Right hindlimb (tissue), 1 donor: ENCODE measurements around the gene GRIK5.
"Not testable (repeated sequence)": the region's sequence is repeated elsewhere in the genome, so short reads cannot be mapped to it uniquely, and the experiment has no call there.

ENCODE experiments used
- DNase-seq: peaks from one replicate; pipeline ENCODE4 v3.0.0-alpha.2; 2018

The GRIK5 gene

GRCh38 chr19:42005504-42005903, 64.5 kb downstream of the GRIK5 start:
- DNase-seq = no peak

DNA sequence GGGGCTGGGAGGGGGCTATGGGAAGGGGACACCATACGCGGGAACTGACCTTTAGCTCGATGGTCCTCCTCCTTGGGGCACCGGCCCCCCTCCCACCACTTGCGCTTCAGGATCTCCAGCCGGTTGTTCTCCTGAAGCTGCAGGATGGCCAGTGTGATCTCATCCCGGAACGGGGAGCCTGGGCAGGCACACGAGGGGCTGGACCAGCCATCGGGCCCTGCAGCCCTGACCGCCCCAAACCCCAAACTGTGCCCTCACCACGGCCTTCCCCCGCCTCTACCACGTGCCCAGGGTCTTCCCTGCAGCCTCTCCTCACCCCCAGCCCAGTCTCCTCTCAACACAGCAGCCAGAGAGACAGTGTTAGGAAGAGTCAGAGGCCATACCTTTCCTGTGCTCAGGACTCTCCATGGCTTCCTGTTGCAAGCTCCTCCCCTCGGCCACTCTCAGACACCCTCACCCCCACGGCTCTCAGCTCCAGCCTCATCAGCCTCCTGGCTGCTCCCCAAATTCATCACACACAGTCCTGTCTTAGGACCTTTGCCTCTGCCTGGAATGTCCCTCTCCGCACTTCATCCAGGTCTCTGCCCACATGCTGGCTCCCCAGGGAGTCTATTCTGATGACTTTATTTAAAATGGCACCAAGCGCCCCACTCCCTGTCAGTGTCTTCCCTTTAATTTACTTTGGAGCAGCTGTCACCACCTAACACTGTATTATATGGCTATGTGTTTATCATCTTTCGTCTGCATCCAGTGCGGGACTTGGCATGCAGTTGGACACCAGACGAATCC, 66.3 kb downstream of the GRIK5 start:
- no peak for DNase-seq

GRCh38 chr19:41999878-42000208, 70.2 kb downstream of the GRIK5 start:
- DNase-seq = no peak

- DNase-seq = no peak
Measured at GRCh38 chr19:41999071-41999877, 70.7 kb downstream of the GRIK5 start.

DNA sequence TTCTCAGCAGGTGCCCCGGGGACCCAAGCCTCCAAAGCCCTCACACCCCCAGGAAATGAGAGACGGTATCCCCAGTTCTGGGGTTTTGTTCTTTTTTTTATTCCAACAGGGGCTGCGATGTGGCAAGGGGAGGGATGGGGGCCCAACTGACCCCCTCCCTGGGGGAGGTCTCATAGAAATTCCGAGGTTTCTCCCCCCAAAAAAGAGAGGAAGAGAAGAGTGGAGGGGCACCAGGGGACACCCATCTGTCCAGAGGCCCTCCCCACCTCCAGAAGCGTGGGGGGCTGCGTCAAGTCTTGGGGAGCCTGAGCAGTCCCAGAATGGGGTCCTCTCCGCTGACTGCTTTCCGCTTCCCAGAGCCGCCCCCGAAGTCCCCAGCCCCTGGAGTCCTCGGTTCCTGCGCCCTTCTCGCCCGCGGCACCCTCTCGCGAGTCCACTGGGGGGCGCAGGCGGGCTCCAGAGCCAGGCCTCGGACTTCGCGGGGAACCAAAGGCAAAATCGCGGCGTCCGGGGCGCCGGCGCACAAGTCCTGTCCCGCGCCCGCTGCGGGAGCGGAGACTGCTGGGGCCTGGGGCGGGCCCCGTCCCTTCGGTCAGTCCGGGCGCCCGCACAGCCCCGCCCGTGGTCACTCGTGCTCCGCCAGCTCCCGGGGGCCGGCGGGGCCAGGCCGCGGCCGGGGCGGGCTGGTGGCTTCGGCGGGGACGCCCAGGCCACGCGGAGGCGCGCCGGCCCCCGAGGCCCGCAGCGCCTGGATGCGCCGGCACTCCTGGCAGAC, 71.6 kb downstream of the GRIK5 start:
- DNase-seq = peak; percentile 39

GRCh38 chr19:41997851-41998229, 72.2 kb downstream of the GRIK5 start:
- DNase-seq = no peak

GRCh38 chr19:41997121-41997850, 72.7 kb downstream of the GRIK5 start:
- peak; percentile 67 for DNase-seq

- DNase-seq = no peak
Measured at GRCh38 chr19:41995959-41996797, 73.8 kb downstream of the GRIK5 start.

DNA sequence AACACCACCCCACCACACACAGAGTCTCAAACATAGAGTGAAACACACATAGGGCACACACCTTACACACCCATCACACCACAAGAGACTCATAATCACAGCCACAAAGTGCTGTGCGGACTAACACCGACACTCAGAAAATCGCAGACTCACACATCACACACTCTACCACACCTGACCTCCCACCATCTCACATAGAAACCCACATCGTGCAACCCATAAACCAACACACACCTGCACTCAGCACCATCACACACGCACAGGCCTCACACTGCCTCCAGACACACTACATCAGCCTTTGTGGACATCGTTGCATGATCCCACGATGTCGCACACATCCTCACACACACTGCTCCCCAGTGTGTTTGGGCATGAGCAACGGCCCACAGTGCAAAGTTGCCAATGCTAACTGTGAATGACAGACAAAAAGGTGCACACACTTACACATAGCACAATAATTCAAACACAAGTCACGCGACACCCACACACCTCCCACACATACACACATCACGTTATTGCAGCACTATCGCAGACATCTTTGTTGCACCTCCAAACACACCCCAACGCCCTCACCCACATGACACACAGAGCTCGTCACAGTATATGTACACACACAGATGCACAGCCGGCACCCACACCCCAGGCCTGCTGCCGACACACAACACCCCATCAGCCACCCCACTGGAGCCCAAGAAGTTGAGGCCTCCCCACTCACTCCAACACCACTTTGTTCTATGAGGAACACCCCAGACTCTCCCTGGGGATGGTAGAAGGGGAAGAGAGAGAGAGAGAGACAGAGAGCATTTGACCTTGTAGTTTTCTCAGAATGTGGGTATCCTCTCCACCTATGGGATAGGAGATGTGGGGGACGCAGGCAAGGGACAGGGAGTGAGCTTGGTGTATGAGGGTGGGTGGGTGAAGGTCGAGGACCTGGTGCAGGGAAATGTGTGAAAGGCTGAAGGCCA, 74.7 kb downstream of the GRIK5 start:
- no peak for DNase-seq

DNA sequence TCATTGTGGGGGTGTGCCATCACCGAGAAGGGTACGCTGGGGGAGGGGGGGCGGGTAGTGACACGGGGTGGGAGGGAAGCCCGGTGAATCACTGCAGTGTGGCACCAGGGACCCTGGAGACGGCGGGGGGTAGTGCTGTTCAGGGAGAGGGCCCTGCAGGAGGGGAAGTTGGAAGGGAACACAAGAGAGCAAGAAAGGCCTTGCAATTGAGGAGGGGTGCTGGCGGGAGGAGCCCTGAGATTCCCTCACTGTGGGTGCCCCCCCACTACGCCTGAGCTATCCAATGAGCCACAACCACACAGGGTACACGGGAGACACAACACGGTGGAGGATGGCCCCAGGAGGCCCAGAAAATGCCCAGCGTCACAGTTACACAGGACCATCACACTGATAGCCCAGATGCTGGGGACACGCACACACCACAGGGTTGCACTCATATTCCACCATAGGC, 75.5 kb downstream of the GRIK5 start:
- DNase-seq = no peak

GRCh38 chr19:41993612-41994483, 76.2 kb downstream of the GRIK5 start, which contains the start of gene ATP1A3:
ATP1A3 (minus strand) TSS chr19:41994230; CDS start chr19:41994076, 154 bp downstream.
- peak; percentile 43 for DNase-seq

DNA sequence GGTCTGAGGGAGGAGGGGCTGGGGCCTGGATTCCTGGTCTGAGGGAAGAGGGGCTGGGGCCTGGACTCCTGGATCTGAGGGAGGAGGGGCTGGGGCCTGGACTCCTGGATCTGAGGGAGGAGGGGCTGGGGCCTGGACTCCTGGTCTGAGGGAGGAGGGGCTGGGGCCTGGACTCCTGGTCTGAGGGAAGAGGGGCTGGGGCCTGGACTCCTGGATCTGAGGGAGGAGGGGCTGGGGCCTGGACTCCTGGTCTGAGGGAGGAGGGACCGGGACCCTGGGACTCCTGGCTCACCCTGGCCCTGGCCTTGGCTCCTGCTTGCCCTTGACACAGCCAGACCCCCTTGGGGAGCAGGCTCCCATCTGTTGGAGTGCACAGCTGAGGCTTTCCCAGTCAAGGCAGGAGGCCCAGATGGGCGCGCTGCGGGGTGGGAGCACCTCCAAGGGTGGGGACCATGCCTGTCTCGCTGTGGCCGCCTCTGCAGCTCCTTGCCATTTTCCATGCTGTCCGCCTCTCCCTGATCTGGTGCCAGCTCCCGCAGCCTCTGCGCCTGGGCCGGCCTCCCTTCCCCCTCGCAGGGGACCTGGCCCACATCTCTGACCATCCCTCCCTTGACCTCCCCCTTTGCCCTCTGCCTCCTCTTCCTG, 78.0 kb downstream of the GRIK5 start:
- DNase-seq = not testable (repeated sequence)

DNA sequence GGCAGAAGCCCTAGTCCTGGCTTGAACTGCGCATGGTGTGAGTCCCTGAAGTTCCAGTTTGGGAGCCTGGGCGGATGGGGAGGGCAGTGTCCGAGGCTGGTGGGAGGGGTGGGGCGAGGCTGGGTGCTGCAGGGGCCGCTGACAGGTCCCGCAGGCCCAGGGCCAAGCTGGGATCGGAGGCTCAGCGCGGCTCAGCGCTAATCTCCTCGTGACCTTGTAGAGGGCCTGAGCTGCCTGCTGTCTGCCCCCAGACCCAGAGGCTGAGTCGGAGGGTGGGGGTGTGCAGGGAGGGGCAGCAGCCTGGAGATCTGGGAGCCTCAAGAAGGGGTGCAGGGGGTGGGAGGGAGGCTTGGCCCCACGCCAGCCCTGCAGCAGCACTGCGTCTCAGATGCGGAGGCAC, 79.0 kb downstream of the GRIK5 start:
- no peak for DNase-seq

DNA sequence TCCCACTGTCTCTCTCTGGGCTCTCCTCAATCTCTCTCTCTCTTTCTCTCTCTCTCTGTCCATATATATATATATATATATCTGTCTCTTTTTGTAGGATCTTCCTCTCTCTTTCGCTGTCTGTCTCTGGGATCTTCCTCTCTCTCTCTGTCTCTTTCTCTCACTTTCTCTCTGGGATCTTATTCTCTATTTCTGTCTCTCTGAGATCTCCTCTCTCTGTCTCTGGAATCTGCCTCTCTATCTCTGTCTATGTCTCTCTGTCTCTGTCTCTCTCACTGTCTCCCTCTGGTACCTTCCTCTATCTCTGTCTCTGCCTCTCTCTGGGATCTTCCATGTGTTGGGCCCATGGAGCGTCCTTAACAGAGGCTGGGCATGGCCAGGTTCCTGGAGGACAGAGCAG, 79.4 kb downstream of the GRIK5 start:
- DNase-seq = no peak

DNA sequence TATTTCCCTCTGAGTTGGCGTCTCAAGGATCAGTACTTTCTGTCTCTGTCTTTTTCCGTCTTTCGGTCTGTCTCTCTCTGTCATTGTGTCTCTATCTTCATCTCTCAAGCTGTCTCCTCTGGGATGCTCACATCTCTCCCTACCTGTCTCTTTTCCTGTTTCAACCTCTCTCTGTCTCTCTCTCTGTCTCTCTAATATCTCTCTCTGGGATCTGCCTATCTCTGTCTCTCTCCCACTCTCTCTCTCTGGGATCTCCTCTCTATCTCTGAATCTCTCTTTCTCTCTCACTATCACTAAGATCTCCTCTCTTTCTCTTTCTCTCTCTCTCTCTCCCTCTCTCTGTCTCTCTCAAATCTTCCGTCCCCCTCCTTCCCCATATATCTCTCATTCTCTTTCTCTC, 80.0 kb downstream of the GRIK5 start:
- DNase-seq = no peak

GRCh38 chr19:41988947-41989346, 81.1 kb downstream of the GRIK5 start:
- DNase-seq = no peak

DNA sequence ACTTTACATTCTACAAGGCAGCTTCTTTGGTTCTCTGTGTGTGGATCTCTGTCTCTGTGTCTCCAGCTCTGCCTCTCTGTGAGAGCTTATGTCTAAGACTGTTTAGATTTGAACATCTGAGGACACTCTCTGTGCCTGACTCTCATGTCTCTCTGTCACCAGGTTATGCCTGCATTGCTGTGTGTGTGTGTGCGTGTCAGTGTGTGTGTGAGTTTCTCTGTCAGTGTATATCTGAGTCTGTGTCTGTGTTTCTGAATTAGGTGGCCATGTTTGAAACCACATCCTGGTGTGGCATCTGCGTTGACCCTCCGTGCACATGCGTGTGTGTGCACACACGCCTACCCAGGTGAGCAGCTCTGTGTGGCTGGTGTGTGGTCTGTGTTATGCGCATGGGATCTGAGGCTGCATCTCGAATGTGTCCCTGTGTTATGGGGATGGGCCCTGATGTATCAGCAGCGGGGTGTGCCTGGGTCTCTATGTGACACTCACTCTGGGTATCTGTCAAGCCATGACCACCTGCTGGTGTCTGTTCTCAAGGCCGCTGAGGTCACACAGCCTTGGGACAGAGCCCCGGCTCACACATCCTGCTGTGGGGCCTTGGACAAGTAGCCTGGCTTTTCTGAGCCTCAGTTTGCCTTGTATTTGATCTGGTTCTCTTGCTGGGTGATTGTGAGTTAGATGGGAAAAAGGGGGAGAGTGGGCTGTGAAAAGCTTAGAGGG, 82.7 kb downstream of the GRIK5 start:
- no peak for DNase-seq

GRCh38 chr19:41984961-41985360, 85.0 kb downstream of the GRIK5 start:
- DNase-seq = no peak
